ENCODE measurements around the gene PLCD4.

DNA sequence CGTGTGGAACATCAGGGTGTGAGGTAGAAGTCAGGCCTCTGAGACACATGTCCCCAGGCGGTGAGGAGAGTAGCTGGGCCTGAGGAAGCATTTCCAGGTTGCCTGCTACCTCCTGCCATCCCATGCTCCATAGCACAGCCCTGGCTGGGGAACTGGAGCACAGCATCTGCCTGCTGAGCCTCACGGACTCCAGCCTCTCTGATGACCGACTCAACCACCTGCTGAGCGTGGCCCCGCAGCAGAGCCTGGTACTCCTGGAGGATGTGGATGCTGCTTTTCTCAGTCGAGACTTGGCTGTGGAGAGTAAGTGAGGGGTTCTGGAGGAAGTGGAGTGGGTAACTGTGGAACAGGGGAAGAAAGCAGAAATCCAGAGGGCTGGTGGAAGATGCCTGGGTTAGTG, 54.7 kb downstream of the PLCD4 start:
- TF ChIP-seq, protein P1, sequence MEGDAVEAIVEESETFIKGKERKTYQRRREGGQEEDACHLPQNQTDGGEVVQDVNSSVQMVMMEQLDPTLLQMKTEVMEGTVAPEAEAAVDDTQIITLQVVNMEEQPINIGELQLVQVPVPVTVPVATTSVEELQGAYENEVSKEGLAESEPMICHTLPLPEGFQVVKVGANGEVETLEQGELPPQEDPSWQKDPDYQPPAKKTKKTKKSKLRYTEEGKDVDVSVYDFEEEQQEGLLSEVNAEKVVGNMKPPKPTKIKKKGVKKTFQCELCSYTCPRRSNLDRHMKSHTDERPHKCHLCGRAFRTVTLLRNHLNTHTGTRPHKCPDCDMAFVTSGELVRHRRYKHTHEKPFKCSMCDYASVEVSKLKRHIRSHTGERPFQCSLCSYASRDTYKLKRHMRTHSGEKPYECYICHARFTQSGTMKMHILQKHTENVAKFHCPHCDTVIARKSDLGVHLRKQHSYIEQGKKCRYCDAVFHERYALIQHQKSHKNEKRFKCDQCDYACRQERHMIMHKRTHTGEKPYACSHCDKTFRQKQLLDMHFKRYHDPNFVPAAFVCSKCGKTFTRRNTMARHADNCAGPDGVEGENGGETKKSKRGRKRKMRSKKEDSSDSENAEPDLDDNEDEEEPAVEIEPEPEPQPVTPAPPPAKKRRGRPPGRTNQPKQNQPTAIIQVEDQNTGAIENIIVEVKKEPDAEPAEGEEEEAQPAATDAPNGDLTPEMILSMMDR (IDR thresholded peaks at IDR 0.05; ENCODE audit: low read depth, low read length), result no peak
- no peak for TF ChIP-seq MAX (IDR thresholded peaks at IDR 0.05; ENCODE audit: low read depth, low read length)

Measured in NB4 (cell line).